HepG2 (cell line): ENCODE data around the gene TRIM54.
"Not testable (repeated sequence)": the region's sequence is repeated elsewhere in the genome, so short reads cannot be mapped to it uniquely, and the experiment has no call there.

Source experiments
- RAD21 ChIP-seq: fragments of 450-650 bp; formaldehyde crosslinking; IDR thresholded peaks from 2 replicates; pipeline ENCODE4 v1.5.0; 2020; ENCODE audit warnings: mild to moderate bottlenecking
- TF ChIP-seq, protein P1 (sequence below): IDR thresholded peaks from 2 replicates; pipeline ENCODE4 v1.6.1; 2012; ENCODE audit warnings: inconsistent platforms

- TF ChIP-seq, protein P1, sequence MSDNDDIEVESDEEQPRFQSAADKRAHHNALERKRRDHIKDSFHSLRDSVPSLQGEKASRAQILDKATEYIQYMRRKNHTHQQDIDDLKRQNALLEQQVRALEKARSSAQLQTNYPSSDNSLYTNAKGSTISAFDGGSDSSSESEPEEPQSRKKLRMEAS = not testable (repeated sequence)
- TF ChIP-seq RAD21 (CRISPR knock-in tag) = not testable (repeated sequence)
Measured at GRCh38 chr2:27268296-27268695, 13.9 kb upstream of the TRIM54 start.
